GM20431 (cell line): ENCODE measurements around the gene HOXA5.

Source experiments
- in situ Hi-C: fragments of 300-500 bp; cut with MseI, MboI; formaldehyde crosslinking; loops from one replicate; pipeline ENCODE4 v1.15.0; 2020; ENCODE audit warnings: low sequenced_read_pairs; ENCODE audit not compliant: unreplicated experiment

HOXA5 gene

GRCh38 chr7:27125986-27126394 lies 17.5 kb downstream of the HOXA5 start:
- in situ Hi-C loops, result no loop called here

- in situ Hi-C loops, result no loop called here
Observed at GRCh38 chr7:27124902-27125689, 18.4 kb downstream of the HOXA5 start.

GRCh38 chr7:27124096-27124901 lies 19.2 kb downstream of the HOXA5 start:
- in situ Hi-C loops, result no loop called here

- in situ Hi-C loops, result no loop called here
Observed at GRCh38 chr7:27123477-27124053, 19.9 kb downstream of the HOXA5 start.

GRCh38 chr7:27123007-27123476 lies 20.4 kb downstream of the HOXA5 start:
- in situ Hi-C loops, result no loop called here

GRCh38 chr7:27122077-27122910 lies 21.2 kb downstream of the HOXA5 start:
- in situ Hi-C loops, result no loop called here

GRCh38 chr7:27121684-27122076 lies 21.8 kb downstream of the HOXA5 start:
- in situ Hi-C loops, result no loop called here

- in situ Hi-C loops, result no loop called here
Observed at GRCh38 chr7:27119412-27119911, 24.0 kb downstream of the HOXA5 start.

GRCh38 chr7:27118580-27118979 lies 24.9 kb downstream of the HOXA5 start:
- in situ Hi-C loops, result no loop called here

GRCh38 chr7:27117887-27118491 lies 25.5 kb downstream of the HOXA5 start:
- in situ Hi-C loops, result no loop called here

GRCh38 chr7:27116962-27117886 lies 26.3 kb downstream of the HOXA5 start:
- in situ Hi-C loops, result no loop called here

- in situ Hi-C loops, result no loop called here
Observed at GRCh38 chr7:27116031-27116961, 27.2 kb downstream of the HOXA5 start.

GRCh38 chr7:27115221-27116026 lies 28.1 kb downstream of the HOXA5 start:
- in situ Hi-C loops, result no loop called here

GRCh38 chr7:27114881-27115220 lies 28.6 kb downstream of the HOXA5 start:
- in situ Hi-C loops, result no loop called here

GRCh38 chr7:27113991-27114769 lies 29.3 kb downstream of the HOXA5 start:
- in situ Hi-C loops, result no loop called here
